A172 (cell line): ENCODE results near the gene SLC12A8. TPM values are rescaled to one million over a fixed set of nuclear protein-coding genes. Genes with fewer than 3 reads are reported as not detected.
A peak's percentile ranks its signal among the peaks of the same experiment; 100 is the strongest.

ENCODE experiments used
- DNase-seq: peaks from one replicate; pipeline ENCODE4 v3.0.0-alpha.2; 2015; ENCODE audit warnings: low spot score
- total RNA-seq: library from RNA; depleted of rRNA; stranded (reverse); fragments of >200 nt; shearing (Covaris generic); gene quantifications from 2 replicates; pipeline ENCODE4 v1.2.3, GENCODE V29; 2014

The SLC12A8 gene
- total RNA-seq, 1 experiment from 2014 or later: 10.7 TPM

GRCh38 chr3:125137358-125138033 lies 75.1 kb downstream of the SLC12A8 start:
- DNase-seq: peak; percentile 88

- DNase-seq: no peak
Observed at GRCh38 chr3:125136966-125137357, 75.6 kb downstream of the SLC12A8 start.

GRCh38 chr3:125136515-125136914 lies 76.0 kb downstream of the SLC12A8 start:
- no peak for DNase-seq

GRCh38 chr3:125134952-125135351 lies 77.6 kb downstream of the SLC12A8 start:
- DNase-seq: no peak

GRCh38 chr3:125132815-125133214 lies 79.7 kb downstream of the SLC12A8 start:
- DNase-seq: no peak

- DNase-seq: peak; percentile 100
Observed at GRCh38 chr3:125129512-125129997, 83.0 kb downstream of the SLC12A8 start.

- peak; percentile 99 for DNase-seq
Observed at GRCh38 chr3:125128861-125129501, 83.6 kb downstream of the SLC12A8 start.

GRCh38 chr3:125126323-125126722 lies 86.2 kb downstream of the SLC12A8 start:
- peak; percentile 63 for DNase-seq

- peak; percentile 100 for DNase-seq
Observed at GRCh38 chr3:125125821-125126245, 86.7 kb downstream of the SLC12A8 start.

GRCh38 chr3:125123451-125124305 lies 88.9 kb downstream of the SLC12A8 start:
- DNase-seq: peak; percentile 68

- no peak for DNase-seq
Observed at GRCh38 chr3:125121246-125122010, 91.1 kb downstream of the SLC12A8 start.

- DNase-seq: no peak
Observed at GRCh38 chr3:125120379-125121122, 92.0 kb downstream of the SLC12A8 start.

- no peak for DNase-seq
Observed at GRCh38 chr3:125119752-125120378, 92.7 kb downstream of the SLC12A8 start.

GRCh38 chr3:125118600-125118999 lies 93.9 kb downstream of the SLC12A8 start:
- DNase-seq: no peak

GRCh38 chr3:125117631-125118191 lies 94.8 kb downstream of the SLC12A8 start:
- no peak for DNase-seq

GRCh38 chr3:125116311-125117080 lies 96.1 kb downstream of the SLC12A8 start:
- DNase-seq: peak; percentile 93

- peak; percentile 74 for DNase-seq
Observed at GRCh38 chr3:125115640-125116039, 96.9 kb downstream of the SLC12A8 start.

GRCh38 chr3:125112981-125113380 lies 99.6 kb downstream of the SLC12A8 start:
- DNase-seq: no peak

- DNase-seq: no peak
Observed at GRCh38 chr3:125110876-125111480, 101.6 kb downstream of the SLC12A8 start.
